CD4-positive, alpha-beta T cell treated with Interleukin-6 at 100 ng/mL for 8 hours (primary cell): Measurements from ENCODE around the gene AP1S3.

Source experiments
- DNase-seq: peaks from one replicate; pipeline ENCODE4 v3.0.0-alpha.2; 2020; ENCODE audit warnings: mixed read lengths, low spot score

AP1S3 gene

DNA sequence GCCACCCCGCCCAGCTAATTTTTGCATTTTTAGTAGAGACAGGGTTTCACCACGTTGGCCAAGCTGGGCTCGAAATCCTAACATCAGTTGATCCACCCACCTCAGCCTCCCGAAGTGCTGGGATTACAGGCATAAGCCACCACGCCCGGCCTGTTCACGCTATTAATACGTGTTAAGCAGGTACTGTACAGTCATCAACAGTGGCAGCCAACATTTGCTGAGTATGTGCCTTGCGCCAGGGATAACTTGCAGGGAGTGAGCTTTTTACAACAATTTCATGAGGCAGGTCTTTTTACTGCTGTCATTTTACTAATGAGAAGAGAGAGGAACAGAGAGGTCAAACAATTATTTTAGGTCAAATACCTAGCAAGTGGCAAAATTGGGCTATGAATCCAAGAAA, 115.2 kb downstream of the AP1S3 start:
- DNase-seq, result no peak

GRCh38 chr2:223721746-223722145, 115.6 kb downstream of the AP1S3 start:
- no peak for DNase-seq

DNA sequence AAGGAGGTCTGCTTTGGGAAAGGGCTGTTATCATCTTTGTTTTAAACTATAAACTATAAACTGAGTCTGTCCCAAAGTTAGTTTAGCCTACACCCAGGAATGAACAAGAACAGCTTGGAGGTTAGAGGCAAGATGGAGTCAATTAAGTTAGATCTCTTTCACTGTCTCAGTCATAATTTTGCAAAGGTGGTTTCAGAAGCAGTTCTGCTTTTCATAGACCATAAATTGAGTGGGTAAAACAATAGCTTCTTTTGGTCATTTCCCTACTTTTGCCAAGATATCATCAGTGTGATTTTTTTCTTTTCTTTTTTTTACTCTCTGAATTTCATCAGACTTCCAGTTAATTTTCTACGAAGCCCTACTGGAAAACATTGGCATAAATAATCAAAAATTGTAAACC, 117.0 kb downstream of the AP1S3 start:
- no peak for DNase-seq

GRCh38 chr2:223712642-223713041, 124.7 kb downstream of the AP1S3 start:
- no peak for DNase-seq

DNA sequence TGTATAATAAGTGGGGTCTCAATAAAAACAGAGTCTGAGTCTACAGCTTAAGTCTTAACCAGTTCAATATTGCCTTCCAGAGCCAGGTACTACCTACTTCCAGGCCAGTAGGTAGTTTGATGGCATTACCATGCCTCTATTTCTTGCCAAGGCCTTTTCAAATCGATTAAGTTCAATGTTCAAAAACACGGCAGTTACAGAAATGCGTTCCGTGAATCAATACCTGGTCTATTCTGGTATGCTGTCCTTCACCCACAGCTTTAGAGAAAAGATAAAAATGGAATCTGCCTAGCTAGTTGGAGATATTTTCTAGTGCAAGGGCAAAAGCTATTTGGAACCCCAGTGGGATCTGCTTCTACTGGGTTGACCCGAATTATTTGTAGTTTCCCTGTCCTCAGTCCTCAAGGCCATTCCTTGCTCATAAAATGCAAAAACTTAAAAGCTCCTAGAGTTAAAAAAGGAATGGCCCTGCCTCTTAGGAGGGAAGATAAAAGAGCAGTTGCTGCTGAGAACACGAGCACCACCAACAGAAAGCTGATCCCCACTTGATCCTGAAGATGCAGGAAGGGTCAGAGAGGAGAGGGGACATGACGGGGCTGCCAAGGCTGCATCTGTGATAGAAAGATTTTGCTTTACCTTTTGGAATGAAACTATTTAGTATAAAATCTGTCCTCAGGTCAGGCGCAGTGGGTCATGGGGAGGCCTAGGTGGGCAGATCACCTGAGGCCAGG, 125.6 kb downstream of the AP1S3 start:
- no peak for DNase-seq
